GM12801 (cell line): Measurements from ENCODE around the gene ERO1A.

Experiments used
- TF ChIP-seq, protein P1 (sequence below): IDR thresholded peaks from one replicate; pipeline ENCODE4 v1.5.1; 2011; ENCODE audit warnings: control low read depth; ENCODE audit not compliant: insufficient read length; ENCODE audit errors: extremely low read depth

ERO1A gene

DNA sequence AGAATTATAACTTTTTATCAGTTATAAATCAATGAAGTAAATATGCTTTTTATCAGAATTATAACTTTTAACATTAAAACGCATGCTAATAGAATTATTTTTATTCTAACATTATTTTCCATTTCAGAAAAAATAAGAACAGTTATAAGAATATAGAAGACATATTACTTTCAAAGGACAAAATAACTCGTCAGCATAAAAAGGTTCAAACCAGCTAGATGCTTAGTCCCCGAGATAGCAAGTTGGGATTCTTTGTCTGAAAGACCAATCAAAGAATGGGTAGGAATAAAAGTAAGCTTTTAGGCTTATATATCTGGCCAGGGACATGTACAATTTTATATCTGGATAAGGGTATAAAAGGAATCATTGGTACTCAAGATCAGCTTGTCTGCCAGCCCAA is 76.8 kb downstream of the ERO1A start:
- TF ChIP-seq, protein P1, sequence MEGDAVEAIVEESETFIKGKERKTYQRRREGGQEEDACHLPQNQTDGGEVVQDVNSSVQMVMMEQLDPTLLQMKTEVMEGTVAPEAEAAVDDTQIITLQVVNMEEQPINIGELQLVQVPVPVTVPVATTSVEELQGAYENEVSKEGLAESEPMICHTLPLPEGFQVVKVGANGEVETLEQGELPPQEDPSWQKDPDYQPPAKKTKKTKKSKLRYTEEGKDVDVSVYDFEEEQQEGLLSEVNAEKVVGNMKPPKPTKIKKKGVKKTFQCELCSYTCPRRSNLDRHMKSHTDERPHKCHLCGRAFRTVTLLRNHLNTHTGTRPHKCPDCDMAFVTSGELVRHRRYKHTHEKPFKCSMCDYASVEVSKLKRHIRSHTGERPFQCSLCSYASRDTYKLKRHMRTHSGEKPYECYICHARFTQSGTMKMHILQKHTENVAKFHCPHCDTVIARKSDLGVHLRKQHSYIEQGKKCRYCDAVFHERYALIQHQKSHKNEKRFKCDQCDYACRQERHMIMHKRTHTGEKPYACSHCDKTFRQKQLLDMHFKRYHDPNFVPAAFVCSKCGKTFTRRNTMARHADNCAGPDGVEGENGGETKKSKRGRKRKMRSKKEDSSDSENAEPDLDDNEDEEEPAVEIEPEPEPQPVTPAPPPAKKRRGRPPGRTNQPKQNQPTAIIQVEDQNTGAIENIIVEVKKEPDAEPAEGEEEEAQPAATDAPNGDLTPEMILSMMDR, result no peak

DNA sequence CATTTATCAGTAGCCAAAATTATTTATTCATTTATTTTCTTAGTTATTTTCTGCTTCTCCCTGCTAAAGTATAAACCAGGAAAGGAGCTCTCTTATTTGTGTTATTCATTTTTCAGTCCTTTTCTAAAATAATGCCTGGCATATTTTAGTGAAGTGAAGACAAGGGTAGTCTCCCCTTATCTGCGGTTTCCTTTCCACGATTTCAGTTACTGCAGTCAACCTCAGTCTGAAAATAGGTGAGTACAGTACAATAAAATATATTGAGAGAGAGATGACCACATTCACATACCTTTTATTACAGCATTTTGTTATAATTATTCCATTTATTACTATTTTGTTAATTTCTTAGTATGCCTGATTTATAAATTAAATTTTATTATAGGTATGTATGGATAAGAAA is 85.2 kb downstream of the ERO1A start:
- TF ChIP-seq, protein P1, result no peak

DNA sequence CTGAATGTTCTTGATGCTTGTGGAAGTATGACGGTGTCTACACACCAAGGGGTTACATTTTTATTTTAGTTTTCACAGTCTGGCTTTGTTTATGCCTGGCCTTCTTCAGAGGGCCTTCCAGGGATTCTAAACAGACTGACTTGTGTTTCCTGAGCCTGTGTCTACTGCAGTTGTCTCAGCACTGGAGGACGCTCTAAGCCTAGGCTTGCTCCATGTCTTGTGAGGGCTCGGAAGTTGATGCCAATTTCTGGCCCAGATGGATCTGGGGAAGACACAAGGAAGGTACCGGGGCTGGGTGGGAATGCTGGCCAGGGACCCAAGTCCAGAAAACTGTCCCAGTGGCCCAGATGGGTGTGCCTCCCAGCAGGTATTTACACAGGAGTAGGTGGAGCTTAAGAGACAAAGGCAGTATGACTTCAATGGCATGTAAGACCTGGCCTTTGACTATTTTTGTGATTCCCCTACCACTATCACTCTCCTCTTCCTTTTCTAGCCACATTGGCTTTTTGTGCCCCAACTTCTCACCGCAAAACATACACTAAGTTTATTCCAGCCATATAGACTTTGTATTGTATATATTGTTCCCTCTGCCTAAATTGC is 85.8 kb downstream of the ERO1A start:
- TF ChIP-seq, protein P1, result no peak

DNA sequence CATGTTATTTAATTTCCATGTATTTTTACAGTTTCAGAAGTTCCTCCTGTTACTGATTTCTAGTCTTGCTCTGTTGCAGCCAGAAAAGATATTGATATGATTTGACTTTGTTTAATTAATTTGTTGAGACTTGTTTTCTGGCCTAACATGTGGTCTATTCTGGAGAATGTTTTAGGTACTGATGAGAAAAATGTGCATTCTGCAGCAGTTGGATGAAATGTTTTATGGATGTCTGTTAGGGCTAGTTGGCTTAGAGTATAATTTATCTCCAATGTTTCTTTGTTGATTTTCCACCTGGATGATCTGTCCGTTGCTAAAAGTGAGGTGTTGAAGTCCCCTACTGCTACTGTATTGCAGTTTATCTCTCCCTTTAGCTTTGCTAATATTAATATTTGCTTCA is 88.3 kb downstream of the ERO1A start:
- TF ChIP-seq, protein P1, result no peak

DNA sequence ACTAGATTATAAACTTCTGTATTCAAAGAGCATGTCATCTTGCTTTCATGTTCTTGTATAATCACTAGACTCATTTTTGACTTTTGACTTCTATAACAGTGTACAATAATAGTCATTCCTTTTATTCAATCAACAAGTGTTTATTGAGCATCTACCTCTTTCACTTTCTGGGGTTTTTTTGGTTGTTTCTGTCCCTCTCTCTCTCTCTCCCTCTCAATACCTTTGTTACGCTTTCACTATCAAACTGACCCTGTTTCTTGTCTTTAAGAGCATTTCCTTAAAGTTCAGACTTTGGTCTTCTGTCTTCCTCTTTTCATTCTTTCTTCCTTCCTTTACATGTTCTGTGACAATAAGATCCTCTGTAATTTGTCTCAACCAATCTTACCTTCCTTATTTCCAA is 93.2 kb downstream of the ERO1A start:
- TF ChIP-seq, protein P1, result no peak

DNA sequence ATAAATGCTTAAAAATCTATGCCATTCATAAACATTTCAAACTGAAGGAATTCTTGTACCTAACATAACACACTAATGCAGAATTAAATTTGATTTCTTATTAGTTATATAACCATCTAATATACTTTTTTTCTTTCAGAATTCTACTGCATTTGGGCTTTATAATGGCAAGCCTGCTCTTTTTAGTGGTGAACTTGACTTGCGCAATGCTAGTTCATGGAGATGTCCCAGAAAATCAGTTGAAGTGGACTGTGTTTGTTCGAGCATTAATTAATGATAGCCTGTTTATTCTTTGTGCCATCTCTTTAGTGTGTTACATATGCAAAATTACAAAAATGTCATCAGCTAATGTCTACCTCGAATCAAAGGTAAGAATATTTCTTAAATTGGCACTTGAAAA is 95.4 kb downstream of the ERO1A start:
- TF ChIP-seq, protein P1, result no peak

DNA sequence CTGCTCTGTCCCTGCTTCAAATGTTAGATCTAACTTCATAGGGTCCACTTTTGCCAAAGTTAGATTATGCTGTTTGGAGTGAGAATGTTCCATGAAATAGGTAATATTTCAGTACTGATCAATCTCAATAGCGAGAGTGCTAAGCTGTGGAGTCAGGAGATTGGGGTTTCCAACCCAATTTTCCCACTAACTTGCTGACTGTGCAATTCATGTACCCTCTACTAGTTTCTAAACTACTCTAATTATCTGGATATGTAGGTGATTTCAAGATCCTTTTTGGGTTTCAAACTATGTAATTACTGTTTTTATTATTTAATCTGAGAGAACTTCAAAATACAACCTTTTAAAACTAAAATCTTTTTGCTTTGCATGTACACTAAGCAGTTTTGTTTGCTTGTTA is 96.8 kb downstream of the ERO1A start:
- TF ChIP-seq, protein P1, result no peak

DNA sequence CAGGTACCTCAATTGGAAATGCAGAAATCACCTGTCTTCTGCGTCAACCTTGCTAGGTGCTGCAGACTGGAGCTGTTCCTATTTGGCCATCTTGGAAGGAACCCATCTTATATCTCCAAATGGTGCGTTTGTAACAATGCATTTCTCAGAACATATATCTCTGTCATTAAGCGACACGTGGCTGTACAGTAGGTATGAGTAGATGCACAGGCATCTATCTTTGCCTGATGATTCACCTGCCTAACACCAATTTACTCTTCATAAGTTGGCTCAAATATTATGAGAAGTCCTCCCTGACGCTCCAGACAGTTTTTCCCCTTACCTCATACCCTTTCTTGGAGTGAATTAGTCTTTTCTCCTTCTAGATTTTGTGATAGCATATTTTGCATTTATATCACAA is 98.5 kb downstream of the ERO1A start:
- TF ChIP-seq, protein P1, result no peak
